Stimulated activated CD8-positive, alpha-beta memory T cell treated with anti-CD3 and anti-CD28 coated beads, Interleukin-4, amount 100 ng/mL, for 24 hours (primary cell): ENCODE results near the gene RAMP3.
"Not testable (repeated sequence)": the region's sequence is repeated elsewhere in the genome, so short reads cannot be mapped to it uniquely, and the experiment has no call there.

Source experiments
- DNase-seq: peaks from one replicate; pipeline ENCODE4 v3.0.0-alpha.2; 2020; ENCODE audit warnings: low read depth

RAMP3 gene

GRCh38 chr7:45196374-45196773 lies 38.8 kb downstream of the RAMP3 start:
- DNase-seq = peak; percentile 24

GRCh38 chr7:45197461-45197860 lies 39.9 kb downstream of the RAMP3 start:
- DNase-seq = no peak

GRCh38 chr7:45198986-45199385 lies 41.4 kb downstream of the RAMP3 start:
- no peak for DNase-seq

- DNase-seq = no peak
These were observed 41.9 kb downstream of the RAMP3 start for GRCh38 chr7:45199506-45199905.

- no peak for DNase-seq
These were observed 45.0 kb downstream of the RAMP3 start for GRCh38 chr7:45202625-45203024.

GRCh38 chr7:45203036-45203435 lies 45.4 kb downstream of the RAMP3 start:
- no peak for DNase-seq

GRCh38 chr7:45203459-45203858 lies 45.9 kb downstream of the RAMP3 start:
- no peak for DNase-seq

- DNase-seq = no peak
These were observed 46.4 kb downstream of the RAMP3 start for GRCh38 chr7:45203936-45204445.

- not testable (repeated sequence) for DNase-seq
These were observed 48.7 kb downstream of the RAMP3 start for GRCh38 chr7:45206266-45206665.

GRCh38 chr7:45209909-45210308 lies 52.3 kb downstream of the RAMP3 start:
- not testable (repeated sequence) for DNase-seq

GRCh38 chr7:45211066-45211465 lies 53.5 kb downstream of the RAMP3 start:
- no peak for DNase-seq

GRCh38 chr7:45211958-45212357 lies 54.4 kb downstream of the RAMP3 start:
- DNase-seq = no peak

GRCh38 chr7:45212606-45213005 lies 55.0 kb downstream of the RAMP3 start:
- DNase-seq = no peak

GRCh38 chr7:45215601-45216062 lies 58.0 kb downstream of the RAMP3 start:
- DNase-seq = no peak

- DNase-seq = no peak
These were observed 58.6 kb downstream of the RAMP3 start for GRCh38 chr7:45216181-45216580.

GRCh38 chr7:45216622-45217165 lies 59.1 kb downstream of the RAMP3 start:
- DNase-seq = no peak

- no peak for DNase-seq
These were observed 59.8 kb downstream of the RAMP3 start for GRCh38 chr7:45217358-45217757.

- no peak for DNase-seq
These were observed 61.5 kb downstream of the RAMP3 start for GRCh38 chr7:45219130-45219529.

- DNase-seq = no peak
These were observed 62.3 kb downstream of the RAMP3 start for GRCh38 chr7:45219801-45220435.

GRCh38 chr7:45220846-45221618 lies 63.4 kb downstream of the RAMP3 start:
- DNase-seq = no peak

- no peak for DNase-seq
These were observed 64.5 kb downstream of the RAMP3 start for GRCh38 chr7:45221896-45222604.

GRCh38 chr7:45223078-45223477 lies 65.5 kb downstream of the RAMP3 start:
- DNase-seq = no peak
